CD14-positive monocyte (primary cell): ENCODE measurements around the gene B4GALT1. TPM values are rescaled to one million over a fixed set of nuclear protein-coding genes. Genes with fewer than 3 reads are reported as not detected.

Source experiments
- DNase-seq, 3 donors: peaks; one replicate each; pipeline ENCODE4 v3.0.0-alpha.2; 2011 to 2022
- H2AFZ ChIP-seq: 2 replicates; pipeline ENCODE4 v1.6.0; 2012; ENCODE audit warnings: mild to moderate bottlenecking, low read depth, low read length, inconsistent platforms; ENCODE audit not compliant: insufficient read depth, poor library complexity, severe bottlenecking
- H3K27ac ChIP-seq, 2 donors: 1 replicate in 1 of 2; 2 replicates in 1 of 2; pipeline ENCODE4 v1.5.1; 2012 to 2013; ENCODE audit warnings: low read length in 2 of 2, control low read depth in 1 of 2, inconsistent platforms in 1 of 2, low read depth in 1 of 2, mild to moderate bottlenecking in 1 of 2
- H3K27me3 ChIP-seq, 2 donors: one replicate each; pipeline versions ENCODE4 v1.6.0 to v1.6.1; 2011 to 2013; ENCODE audit warnings: low read length in 2 of 2; ENCODE audit not compliant: control insufficient read depth in 2 of 2, insufficient read depth in 2 of 2
- H3K36me3 ChIP-seq, 2 donors: replicated peaks in 1 of 2; 1 replicate in 1 of 2; 2 replicates in 1 of 2; pipeline versions ENCODE4 v1.5.1 to v1.6.1; 2012 to 2013; ENCODE audit warnings: low read length in 2 of 2, control low read depth in 1 of 2, inconsistent platforms in 1 of 2, mild to moderate bottlenecking in 1 of 2; ENCODE audit not compliant: insufficient read depth in 2 of 2, control insufficient read depth in 1 of 2
- H3K4me1 ChIP-seq, 2 donors: 1 replicate in 1 of 2; 2 replicates in 1 of 2; pipeline versions ENCODE4 v1.5.1 to v1.6.1; 2012 to 2013; ENCODE audit warnings: low read length in 2 of 2, control low read depth in 1 of 2, inconsistent platforms in 1 of 2, mild to moderate bottlenecking in 1 of 2, moderate library complexity in 1 of 2; ENCODE audit not compliant: insufficient read depth in 2 of 2, control insufficient read depth in 1 of 2
- H3K4me2 ChIP-seq: replicated peaks from 2 replicates; pipeline ENCODE3; 2012; ENCODE audit warnings: low read length, moderate library complexity, mild to moderate bottlenecking; ENCODE audit not compliant: poor library complexity, severe bottlenecking; ENCODE audit errors: extremely low read depth
- H3K4me3 ChIP-seq, 3 experiments: fragments of 200-600 bp in 1 of 3; sonication (generic) in 1 of 3; replicated peaks in 1 of 3; 1 replicate in 2 of 3; 2 replicates in 1 of 3; pipeline ENCODE4 v1.5.1; 2011 to 2013; ENCODE audit warnings: low read length in 3 of 3, mild to moderate bottlenecking in 3 of 3, control low read depth in 2 of 3, low read depth in 2 of 3, inconsistent platforms in 1 of 3, moderate library complexity in 1 of 3
- H3K79me2 ChIP-seq: 2 replicates; pipeline ENCODE4 v1.6.0; 2012; ENCODE audit warnings: mild to moderate bottlenecking, control low read depth, inconsistent platforms, low read length, moderate library complexity; ENCODE audit not compliant: insufficient read depth
- H3K9ac ChIP-seq: 2 replicates; pipeline ENCODE4 v1.6.0; 2017; ENCODE audit warnings: low read length, mild to moderate bottlenecking; ENCODE audit not compliant: insufficient read depth, poor library complexity, severe bottlenecking
- H3K9me3 ChIP-seq, 2 donors: replicated peaks in 1 of 2; 1 replicate in 1 of 2; 2 replicates in 1 of 2; pipeline versions ENCODE4 v1.5.1 to v1.6.1; 2012 to 2013; ENCODE audit warnings: low read length in 2 of 2, control low read depth in 1 of 2; ENCODE audit not compliant: control insufficient read depth in 1 of 2, insufficient read depth in 1 of 2
- H4K20me1 ChIP-seq: 2 replicates; pipeline ENCODE4 v1.6.0; 2012; ENCODE audit warnings: mild to moderate bottlenecking, low read length, control low read depth, moderate library complexity; ENCODE audit not compliant: insufficient read depth
- H3K27ac Mint-ChIP-seq, 7 donors: one replicate each; pipeline ENCODE4 v1.8.0; 2020; ENCODE audit warnings: mild to moderate bottlenecking in 7 of 7, mixed read lengths in 7 of 7, moderate library complexity in 6 of 7, inconsistent platforms in 2 of 7
- H3K27me3 Mint-ChIP-seq, 3 donors: one replicate each; pipeline ENCODE4 v1.8.0; 2021 to 2022; ENCODE audit warnings: low read depth in 3 of 3, mild to moderate bottlenecking in 3 of 3, mixed read lengths in 3 of 3, moderate library complexity in 3 of 3, inconsistent platforms in 1 of 3
- H3K36me3 Mint-ChIP-seq, 2 donors: one replicate each; pipeline ENCODE4 v1.8.0; 2020; ENCODE audit warnings: mixed read lengths in 2 of 2, inconsistent platforms in 1 of 2, mild to moderate bottlenecking in 1 of 2
- H3K4me1 Mint-ChIP-seq: one replicate; pipeline ENCODE4 v1.8.0; 2020; ENCODE audit warnings: mild to moderate bottlenecking, mixed read lengths
- H3K4me3 Mint-ChIP-seq, 2 donors: one replicate each; pipeline ENCODE4 v1.8.0; 2020; ENCODE audit warnings: mild to moderate bottlenecking in 2 of 2, mixed read lengths in 2 of 2, moderate library complexity in 1 of 2
- H3K9me3 Mint-ChIP-seq, 7 donors: one replicate each; pipeline ENCODE4 v1.8.0; 2020 to 2022; ENCODE audit warnings: mixed read lengths in 7 of 7, mild to moderate bottlenecking in 6 of 7, moderate library complexity in 6 of 7, inconsistent platforms in 2 of 7
- CTCF ChIP-seq: fragments of 200-600 bp; IDR thresholded peaks from one replicate; pipeline ENCODE4 v1.8.0; 2022; ENCODE audit warnings: antibody characterized with exemption, mild to moderate bottlenecking
- WGBS: methylation state at CpG from one replicate; pipeline ENCODE4 v1.1.5; 2013; ENCODE audit warnings: missing lambda C conversion rate; ENCODE audit not compliant: insufficient coverage; 5-methylcytosine and 5-hydroxymethylcytosine counted together
- intact Hi-C, 2 donors: fragments of 100-400 bp; cut with micrococcal nuclease; formaldehyde crosslinking; loops; one replicate each; pipeline versions ENCODE4 v1.15.0 to v1.15.1; 2023
- polyA plus RNA-seq, 3 donors: library from polyadenylated mRNA; depleted of rRNA in 1 of 3; unstranded in 2 of 3; stranded (reverse) in 1 of 3; fragments of 300-500 nt in 2 of 3; fragments of >200 nt in 1 of 3; fragmentation: Illumina TruSeq in 2 of 3; gene quantifications; 1 replicate in 2 of 3; 2 replicates in 1 of 3; pipeline ENCODE4 v1.2.3, GENCODE V29; 2012 to 2021

B4GALT1 gene
- polyA plus RNA-seq, 3 donors: 27.6 to 53.7 (median 38.6) TPM

- Histone ChIP-seq H3K36me3 (peaks cover 58 to 77% of the 10 kb centered on the region in 2 donors), H3K27ac (peak overlapping the region; percentile 54 to 78)
- H3K27me3 Mint-ChIP-seq: peaks cover 0 to 1% (median 0%) of the 10 kb centered on the region in 3 donors
These were observed 36.0 kb downstream of the B4GALT1 start for GRCh38 chr9:33130961-33131789.

More at GRCh38 chr9:33130961-33131789, 36.0 kb downstream of the B4GALT1 start:
- Histone ChIP-seq H3K4me3 (no peak overlapping the region), H3K9ac (peak overlapping the region; percentile 42), H3K79me2 (peaks cover 67% of the 10 kb centered on the region), H2AFZ (no peak overlapping the region), H3K9me3 (no peaks in the 10 kb centered on the region), H3K27me3 (no peaks in the 10 kb centered on the region), H4K20me1 (peaks cover 89% of the 10 kb centered on the region), H3K4me2 (no peak overlapping the region), H3K4me1 (peaks cover 40 to 54% of the 10 kb centered on the region in 2 donors)
- H3K4me3 Mint-ChIP-seq: peak overlapping the region in 1 of 2 donors; percentile 34
- 100% methylated on average over 4 of the region's 4 CpGs for WGBS
- peaks cover 0 to 2% (median 0%) of the 10 kb centered on the region in 7 donors for H3K9me3 Mint-ChIP-seq
- H3K36me3 Mint-ChIP-seq: peaks cover 85 to 90% of the 10 kb centered on the region in 2 donors
- peaks cover 56% of the 10 kb centered on the region for H3K4me1 Mint-ChIP-seq
- H3K27ac Mint-ChIP-seq: peak overlapping the region; percentile 85 to 98 (median 97)
- intact Hi-C loops: loop anchor here in 1 of 2 donors (2.0 to 5.0 kb wide), 3 partner anchors 34 to 96 kb away; no protein-coding TSS in a partner anchor
- TF ChIP-seq CTCF: no peak
- peak in 1 of 3 donors; percentile 42 for DNase-seq
